Esophagus muscularis mucosa (tissue), 3 donors: ENCODE measurements around the gene GFRA1.

Source experiments
- POLR2A ChIP-seq: fragments of 450-650 bp; IDR thresholded peaks from one replicate; pipeline ENCODE4 v1.6.1; 2017; ENCODE audit warnings: antibody characterized with exemption, moderate library complexity, mild to moderate bottlenecking, low read depth
- POLR2AphosphoS5 ChIP-seq, 2 donors: sonication (generic); formaldehyde crosslinking; IDR thresholded peaks; one replicate each; pipeline ENCODE4 v1.6.1; 2017; ENCODE audit warnings: antibody characterized with exemption in 2 of 2
- TF ChIP-seq, protein P1 (sequence below), 3 experiments: fragments of 200-600 bp in 2 of 3; fragments of 450-650 bp in 1 of 3; sonication (generic) in 2 of 3; IDR thresholded peaks; one replicate each; pipeline ENCODE4 v1.5.1; 2017 to 2019; ENCODE audit warnings: antibody characterized with exemption in 3 of 3, mild to moderate bottlenecking in 2 of 3, moderate library complexity in 1 of 3

GRCh38 chr10:116073001-116073400, 200.0 kb downstream of the GFRA1 start:
- TF ChIP-seq POLR2A = no peak
- TF ChIP-seq, protein P1, sequence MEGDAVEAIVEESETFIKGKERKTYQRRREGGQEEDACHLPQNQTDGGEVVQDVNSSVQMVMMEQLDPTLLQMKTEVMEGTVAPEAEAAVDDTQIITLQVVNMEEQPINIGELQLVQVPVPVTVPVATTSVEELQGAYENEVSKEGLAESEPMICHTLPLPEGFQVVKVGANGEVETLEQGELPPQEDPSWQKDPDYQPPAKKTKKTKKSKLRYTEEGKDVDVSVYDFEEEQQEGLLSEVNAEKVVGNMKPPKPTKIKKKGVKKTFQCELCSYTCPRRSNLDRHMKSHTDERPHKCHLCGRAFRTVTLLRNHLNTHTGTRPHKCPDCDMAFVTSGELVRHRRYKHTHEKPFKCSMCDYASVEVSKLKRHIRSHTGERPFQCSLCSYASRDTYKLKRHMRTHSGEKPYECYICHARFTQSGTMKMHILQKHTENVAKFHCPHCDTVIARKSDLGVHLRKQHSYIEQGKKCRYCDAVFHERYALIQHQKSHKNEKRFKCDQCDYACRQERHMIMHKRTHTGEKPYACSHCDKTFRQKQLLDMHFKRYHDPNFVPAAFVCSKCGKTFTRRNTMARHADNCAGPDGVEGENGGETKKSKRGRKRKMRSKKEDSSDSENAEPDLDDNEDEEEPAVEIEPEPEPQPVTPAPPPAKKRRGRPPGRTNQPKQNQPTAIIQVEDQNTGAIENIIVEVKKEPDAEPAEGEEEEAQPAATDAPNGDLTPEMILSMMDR (IDR thresholded peaks at IDR 0.05) = no peak
- no peak for TF ChIP-seq POLR2AphosphoS5 (IDR thresholded peaks at IDR 0.05)
